Suppressor macrophage (primary cell): ENCODE measurements around the gene ZDHHC18.
"Not testable (repeated sequence)": the region's sequence is repeated elsewhere in the genome, so short reads cannot be mapped to it uniquely, and the experiment has no call there.

Experiments used
- DNase-seq, 4 experiments: peaks; one replicate each; pipeline ENCODE4 v3.0.0-alpha.2; 2020 to 2022

The ZDHHC18 gene

DNA sequence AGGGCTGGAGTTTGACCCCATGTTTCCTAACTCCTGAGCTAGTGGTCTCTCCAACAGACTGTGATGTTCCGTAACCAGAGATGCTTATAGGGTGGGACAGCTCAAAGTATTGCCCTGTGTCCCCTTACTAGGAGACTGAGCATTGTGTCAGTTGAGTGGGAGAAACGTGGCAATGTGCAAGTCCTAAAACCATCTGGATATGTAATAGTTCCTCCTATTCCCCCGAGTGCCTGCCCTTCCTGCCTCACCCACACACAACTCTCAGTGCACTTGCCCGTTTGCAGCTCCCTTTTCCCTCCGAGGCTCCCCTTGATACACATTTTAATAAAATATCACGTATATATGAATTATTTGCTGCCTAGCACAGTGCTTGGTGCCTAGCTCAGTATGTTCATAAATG is 35.3 kb upstream of the ZDHHC18 start:
- peak in 3 of 4 experiments; percentile 54 to 65 (median 64) for DNase-seq

DNA sequence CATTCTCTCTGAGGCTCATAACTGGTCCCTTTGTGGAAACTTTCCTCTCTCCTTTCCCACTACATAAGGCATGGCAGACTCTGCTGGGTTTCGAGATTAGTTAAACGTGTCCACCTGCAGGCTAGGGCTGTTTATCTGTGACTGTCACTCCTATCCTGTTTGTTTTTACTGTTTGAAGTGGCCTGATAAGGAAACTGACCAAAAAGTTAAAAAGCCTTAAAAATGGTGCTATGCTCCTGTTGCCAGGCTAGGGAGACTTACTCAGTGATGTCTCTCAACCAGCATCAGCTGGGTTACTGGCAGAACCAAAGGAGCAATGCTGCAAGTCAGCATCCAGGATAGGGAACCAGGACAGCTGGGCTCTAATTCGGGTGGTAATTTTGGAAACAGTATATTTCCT is 34.9 kb upstream of the ZDHHC18 start:
- peak in 3 of 4 experiments; percentile 32 to 37 (median 32) for DNase-seq

DNA sequence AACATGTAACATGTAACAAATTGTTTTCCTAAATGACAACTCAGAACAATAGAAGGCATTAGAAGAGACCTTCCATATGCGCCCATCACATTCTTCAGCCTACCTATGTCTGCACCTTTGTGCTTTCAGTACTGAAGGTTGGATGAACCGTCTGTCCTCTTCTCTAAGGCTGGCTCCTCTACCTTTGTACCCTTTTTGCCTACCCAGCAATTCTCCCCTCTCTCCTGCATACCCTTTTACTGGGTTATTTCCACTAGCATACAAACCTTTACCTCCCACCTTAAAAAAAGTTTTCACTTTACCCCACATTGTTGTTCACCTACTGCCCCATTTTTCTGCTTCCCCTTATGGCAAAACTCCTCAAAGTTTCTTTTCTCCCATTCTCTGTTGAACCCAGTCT is 33.6 kb upstream of the ZDHHC18 start:
- no peak for DNase-seq

DNA sequence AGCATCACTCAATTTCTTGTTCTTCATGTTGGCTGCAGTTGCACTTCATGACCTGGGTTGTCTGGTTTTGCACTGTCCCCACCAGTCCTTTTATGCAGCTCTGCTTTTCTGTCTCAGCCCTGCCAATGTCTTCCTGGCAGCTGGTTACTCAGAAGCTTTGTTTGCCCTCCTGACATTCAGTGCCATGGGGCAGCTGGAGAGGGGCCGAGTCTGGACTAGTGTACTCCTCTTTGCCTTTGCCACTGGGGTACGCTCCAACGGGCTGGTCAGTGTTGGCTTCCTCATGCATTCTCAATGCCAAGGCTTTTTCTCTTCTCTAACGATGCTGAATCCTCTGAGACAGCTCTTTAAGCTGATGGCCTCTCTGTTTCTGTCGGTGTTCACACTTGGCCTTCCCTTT is 32.1 kb upstream of the ZDHHC18 start:
- no peak for DNase-seq

DNA sequence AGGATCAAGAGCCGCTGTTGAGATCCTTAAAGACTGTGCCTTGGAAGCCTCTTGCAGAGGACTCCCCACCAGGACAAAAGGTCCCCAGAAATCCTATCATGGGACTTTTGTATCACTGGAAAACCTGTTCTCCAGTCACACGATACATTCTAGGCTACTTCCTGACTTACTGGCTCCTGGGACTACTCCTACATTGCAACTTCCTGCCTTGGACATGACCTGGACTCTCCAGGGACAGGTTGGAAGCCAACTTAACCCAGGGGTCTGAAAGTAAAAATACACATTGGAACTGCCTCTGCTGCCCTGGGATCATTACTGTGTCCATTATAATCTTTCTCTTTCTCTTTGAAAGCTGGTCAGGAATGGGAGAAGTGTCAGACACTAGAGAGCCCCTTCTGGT is 28.9 kb upstream of the ZDHHC18 start:
- no peak for DNase-seq

DNA sequence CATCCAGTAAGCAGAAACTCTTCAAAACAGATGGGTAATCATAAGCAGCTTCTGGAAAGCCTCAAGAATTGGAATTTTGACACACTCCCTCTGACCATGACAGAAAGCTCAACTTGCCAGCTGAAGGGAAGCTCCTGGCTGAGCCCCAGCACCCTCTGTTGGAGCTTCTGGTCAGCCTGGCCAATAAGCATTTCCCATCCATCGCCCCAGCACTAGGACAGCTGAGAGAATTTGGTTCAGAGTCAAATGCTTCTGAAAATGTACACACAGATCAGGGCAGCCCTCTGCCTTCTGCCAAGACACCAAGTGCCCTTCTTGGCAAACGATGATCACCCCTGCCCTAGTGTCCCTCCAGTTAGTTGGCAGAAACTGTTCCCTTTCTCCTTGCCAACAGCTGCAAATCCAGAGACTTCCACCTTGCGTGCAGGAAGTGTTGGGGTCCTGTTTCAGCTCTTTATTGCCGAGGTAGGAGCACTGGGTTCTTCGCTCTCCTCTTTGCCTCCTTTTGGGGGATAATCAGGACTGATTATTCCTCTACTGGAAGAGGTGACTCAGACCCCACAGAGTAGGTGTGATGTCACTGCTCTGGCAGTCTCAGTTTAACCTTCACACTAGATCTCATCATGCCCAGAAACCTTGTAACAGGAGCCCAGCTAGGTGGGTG is 26.9 kb upstream of the ZDHHC18 start:
- DNase-seq, result no peak

DNA sequence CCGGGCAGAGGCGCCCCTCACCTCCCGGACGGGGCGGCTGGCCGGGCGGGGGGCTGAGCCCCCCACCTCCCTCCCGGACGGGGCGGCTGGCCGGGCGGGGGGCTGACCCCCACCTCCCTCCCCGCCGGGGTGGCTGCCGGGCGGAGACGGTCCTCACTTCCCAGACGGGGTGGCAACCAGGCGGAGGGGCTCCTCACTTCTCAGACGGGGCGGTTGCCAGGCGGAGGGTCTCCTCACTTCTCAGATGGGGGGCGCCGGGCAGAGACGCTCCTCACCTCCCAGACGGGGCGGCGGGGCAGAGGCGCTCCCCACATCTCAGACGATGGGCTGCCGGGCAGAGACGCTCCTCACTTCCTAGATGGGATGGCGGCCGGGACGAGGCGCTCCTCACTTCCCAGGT is 22.6 kb upstream of the ZDHHC18 start:
- not testable (repeated sequence) for DNase-seq

DNA sequence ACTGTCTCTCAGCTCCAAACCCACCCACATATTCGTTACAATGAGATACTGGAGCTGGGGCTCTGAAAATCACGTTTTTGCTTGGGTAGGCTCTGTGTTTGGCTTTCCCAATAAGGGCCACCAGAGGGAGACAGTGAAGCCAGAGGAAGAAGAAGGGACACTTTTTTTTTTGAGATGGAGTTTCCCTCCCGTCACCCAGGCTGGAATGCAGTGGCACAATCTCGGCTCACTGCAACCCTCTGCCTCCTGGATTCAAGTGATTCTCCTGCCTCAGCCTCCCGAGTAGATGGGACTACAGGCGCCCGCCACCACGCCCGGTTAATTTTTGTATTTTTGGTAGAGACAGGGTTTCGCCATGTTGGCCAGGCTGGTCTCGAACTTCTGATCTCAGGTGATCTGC is 16.4 kb upstream of the ZDHHC18 start:
- DNase-seq, result peak; percentile 81 to 90 (median 86)

DNA sequence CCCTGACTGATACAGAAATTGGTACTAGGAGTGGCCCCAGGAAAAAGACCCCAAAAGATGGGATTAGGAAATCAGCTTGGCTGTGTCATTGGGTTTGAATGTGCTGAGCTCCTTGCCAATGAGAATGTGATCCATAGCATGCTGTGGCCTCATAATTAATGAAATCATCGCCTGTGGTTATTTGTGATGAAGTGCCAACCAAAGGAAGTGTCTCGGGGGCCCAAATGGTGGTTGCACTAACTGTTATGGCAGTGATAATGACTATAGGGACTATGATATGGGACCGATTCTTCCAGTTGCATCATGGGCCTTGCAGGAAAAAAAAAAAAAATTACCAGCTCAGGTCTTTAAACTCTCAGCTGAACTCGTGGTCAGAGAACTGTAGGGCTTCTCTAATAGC is 15.4 kb upstream of the ZDHHC18 start:
- DNase-seq, result no peak

DNA sequence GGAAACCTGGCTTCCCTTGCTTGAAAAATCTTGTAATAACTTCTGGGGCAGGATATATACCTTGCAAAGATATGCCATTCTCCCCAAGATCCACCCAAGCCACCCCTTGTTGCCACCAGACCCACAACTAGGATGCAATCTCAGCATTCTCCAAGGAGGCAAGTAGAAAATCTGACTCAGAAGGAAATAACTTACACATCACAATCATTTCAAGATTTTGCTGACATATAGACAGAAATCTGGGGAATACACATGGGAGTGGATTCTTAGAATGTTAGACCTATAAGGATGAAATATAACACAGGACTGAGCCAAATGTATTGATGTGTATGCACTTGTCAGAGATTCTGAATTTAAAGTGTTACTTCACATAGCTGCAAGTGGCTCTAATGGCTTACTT is 14.8 kb upstream of the ZDHHC18 start:
- peak in 2 of 4 experiments; percentile 40 to 50 for DNase-seq

DNA sequence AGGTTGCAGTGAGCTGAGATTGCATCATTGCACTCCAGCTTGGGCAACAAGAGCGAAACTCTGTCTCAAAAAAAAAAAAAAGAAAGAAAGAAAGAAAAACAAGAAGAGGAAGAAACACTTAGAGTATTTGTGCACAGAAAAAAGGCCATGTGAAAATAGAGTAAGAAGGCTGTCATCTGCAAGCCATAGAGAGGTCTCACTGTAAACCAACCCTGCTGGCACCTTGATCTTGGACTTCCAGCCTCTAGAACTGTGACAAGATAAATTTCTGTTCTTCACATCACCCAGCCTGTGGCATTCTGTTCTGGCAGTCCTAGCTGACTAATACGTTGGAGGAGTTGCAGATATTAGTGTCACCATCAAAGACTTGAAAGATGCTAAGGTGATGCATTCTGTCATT is 12.1 kb upstream of the ZDHHC18 start:
- DNase-seq, result no peak

DNA sequence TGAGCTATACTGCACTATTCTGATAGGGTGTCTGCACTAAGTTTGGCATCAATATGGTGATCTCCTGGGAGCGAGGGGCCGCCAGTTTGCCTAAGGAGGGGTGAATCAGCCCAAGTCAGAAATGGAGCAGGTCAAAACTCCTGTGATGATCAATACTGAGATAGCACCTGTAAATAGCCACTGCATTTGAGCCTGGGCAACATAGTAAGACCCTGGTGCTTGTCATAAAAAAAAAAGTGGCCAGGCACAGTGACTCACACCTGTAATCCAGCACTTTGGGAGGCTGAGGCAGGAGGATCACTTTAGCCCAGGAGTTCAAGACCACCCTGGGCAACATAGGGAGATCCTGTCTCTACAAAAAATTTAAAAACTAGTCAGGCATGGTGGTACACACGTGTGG is 11.6 kb upstream of the ZDHHC18 start:
- no peak for DNase-seq

DNA sequence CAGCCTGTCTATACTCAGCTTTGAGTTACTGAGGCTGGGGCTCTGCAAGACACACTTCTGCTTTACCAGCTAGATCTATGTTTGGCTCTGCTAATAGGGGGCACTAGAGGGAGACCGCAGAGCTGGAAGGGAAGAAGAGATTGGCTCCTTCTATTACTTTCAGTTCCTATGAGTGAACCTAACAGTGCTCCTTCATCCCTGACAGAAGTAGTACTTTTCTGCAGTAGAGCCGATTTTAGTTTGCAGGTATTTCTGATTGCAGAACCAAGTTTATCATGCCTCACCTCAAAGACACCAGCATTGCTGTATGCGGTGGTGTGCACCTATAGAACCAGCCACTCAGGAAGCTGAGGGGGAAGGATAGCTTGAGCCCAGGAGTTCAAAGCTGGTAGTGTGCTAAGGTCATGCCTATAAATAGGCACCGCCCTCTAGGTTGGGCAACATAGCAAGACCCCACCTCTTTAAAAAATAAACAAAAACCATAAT is 5.7 kb upstream of the ZDHHC18 start:
- DNase-seq, result peak; percentile 72 to 88 (median 82)

DNA sequence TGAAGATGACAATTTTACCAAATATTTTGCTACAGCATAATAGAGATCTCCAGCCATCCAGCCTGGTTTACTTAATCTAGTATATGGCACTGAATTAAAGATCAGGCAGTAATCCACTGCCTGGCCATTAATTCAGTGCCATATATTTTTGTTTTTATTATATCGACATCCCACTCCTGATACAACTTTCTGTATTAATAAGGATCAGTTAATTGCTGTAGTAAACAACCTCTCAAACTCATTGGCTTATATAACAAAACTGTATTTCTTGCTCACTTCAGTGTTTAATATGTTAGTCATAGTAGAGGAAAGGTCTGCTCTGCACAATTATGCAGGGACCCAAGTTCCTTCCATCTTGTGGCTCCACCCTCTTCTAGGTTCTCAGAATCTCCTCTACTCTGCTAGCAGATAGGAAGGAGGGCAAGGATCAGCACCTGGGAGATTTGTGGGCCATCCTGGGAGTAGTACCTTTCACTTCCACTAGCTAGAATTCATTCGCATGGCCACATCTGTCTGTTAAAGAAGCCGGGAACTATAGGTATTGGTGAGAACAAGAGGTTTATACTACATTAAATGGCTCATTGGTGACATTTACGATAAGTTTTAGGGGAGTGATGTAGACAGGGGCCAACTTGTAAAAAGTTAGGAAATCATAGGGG is 3.6 kb upstream of the ZDHHC18 start:
- no peak for DNase-seq

DNA sequence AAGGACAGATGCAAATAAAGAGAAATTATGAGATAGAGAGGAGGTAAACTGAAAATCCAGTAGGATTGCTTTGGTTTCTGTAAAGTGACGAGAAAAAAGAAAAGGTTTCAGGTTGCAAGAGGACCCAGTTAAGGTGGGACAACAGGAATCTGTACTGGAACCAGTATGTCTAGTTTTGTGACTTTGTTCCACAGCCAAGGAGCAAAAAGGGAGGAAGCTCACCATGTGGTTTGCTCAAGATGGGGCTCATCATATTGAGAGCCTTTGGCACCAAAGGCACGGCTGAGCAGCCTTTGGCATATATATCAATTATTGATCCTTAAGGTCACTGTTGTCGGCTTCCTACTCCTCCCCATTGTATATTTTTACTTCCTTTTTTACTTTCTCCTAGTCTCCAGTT is 1.8 kb upstream of the ZDHHC18 start:
- DNase-seq, result no peak

DNA sequence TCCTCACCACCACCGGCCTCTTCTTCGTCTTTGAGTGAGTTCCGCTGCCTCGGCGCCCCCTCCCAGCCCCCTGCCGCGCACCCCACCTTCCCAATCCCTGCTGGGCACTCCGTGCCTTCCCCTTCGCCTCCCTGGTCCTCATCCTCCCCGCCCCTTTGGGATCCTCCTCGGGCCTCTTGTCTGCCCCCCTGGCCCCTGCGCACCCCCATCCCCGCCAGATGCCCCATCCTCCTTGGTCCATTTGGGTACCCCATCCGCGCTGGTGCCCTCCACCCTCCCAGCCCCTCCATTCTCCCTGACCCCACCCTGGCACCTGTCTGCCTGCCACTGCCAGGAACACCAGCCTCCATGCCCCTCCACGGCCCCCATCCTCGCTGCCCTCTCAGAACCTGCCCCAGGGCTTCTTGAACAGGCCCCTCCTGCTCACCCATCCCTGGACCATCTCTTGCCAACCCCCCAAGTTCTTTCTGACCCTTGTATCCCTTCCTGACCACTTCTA is 667 bp downstream of the ZDHHC18 start:
- no peak for DNase-seq

DNA sequence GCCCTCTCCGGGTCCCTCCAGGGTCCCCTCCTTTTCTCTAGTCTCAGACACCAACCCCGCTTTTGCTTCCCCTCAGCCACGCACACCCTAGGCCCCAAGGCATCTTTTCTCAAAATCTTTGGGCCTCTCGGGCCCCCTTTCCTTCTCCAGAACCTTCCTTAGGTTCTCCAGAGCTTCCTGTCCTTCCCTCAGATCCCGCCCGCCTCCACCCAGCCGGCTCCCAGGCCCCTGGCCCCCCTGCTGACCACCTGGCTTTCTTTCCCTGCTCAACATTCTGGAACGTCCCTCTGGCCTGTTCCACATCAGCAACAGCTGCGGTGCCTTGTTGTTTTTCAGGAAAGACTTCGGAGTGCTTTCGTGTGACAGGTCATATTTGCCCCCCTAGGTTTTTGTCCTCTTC is 1.2 kb downstream of the ZDHHC18 start:
- no peak for DNase-seq

DNA sequence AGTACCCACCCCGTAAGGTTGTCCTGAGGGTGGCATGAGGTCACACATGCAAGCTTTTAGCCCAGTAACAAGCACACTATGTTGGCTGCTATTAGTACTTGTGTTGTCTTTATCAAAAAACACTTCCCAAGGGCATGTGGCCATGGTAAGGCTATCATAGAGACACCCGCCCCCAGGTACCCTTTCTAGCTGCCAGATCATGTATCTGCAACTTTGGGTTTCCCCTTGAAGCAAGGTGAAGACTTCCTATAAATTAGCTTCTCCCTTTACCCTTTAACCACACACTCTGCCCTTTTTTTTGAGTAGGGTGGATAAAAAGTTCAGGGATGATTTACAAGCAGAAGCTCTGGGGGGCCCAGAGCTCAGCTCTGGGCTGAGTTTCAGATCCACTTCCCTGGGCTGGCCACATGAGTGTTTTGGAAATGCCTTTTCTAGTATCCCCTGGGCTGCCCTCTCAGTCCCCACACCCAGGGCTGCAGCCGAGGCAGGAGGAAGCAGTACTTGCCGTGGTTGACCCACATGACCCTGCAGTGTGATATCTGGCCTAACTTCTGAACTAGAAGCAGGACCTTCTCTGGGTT is 2.0 kb downstream of the ZDHHC18 start:
- peak; percentile 77 to 90 (median 86) for DNase-seq

DNA sequence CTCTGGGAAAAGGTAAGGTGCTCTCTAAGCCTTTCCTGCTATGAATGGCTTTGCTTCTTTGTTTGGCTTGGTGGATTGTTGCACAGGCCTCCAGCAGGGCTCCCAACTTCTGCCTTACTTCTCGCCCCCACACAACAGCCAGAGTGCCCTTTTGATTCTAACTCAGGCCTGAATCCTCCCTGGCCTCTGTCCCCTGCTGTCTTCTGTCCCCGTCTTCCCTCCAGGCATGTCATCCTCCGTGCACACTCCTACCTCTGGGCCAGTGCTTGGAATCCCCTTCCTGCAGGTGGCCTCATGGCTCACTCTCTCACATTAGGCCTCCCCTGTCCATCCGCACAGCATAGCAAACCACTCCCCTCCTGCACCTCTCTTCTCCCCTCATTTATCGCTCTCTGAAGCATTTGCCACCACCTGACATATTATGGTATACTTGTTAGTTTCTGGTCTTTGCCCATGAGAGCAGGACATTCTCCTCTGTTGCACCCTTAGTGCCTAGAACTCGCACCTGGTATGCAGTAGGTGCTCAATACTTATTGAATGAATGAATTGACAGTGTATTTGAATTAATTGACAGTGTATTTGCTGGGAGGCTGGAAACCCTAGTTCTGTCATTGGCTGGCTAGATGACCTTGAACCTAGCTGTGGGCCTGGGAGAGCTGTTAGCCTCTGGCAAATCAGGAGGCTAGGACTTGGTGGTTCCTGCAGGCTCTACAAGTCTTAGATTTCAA is 2.9 kb downstream of the ZDHHC18 start:
- DNase-seq, result peak in 3 of 4 experiments; percentile 41 to 60 (median 52)

DNA sequence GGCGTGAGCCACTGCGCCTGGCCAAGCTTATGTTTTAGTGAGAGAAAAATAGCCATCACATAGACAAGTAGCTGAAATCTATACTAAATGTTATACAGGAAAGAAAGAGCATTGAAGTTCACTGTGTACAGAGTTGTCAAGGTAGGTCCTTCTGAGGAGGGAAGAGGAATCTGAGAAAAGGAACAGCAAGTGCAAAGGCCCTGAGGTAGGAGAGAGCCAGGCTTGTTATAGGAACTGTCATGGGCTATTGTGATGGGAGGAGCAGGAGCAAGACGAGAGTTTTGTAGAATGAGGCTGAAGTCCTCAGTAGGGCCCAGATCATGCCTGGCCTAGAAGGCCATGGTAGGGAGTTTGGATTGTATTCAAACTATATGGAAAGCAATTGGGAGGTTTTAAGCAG is 4.6 kb downstream of the ZDHHC18 start:
- no peak for DNase-seq

DNA sequence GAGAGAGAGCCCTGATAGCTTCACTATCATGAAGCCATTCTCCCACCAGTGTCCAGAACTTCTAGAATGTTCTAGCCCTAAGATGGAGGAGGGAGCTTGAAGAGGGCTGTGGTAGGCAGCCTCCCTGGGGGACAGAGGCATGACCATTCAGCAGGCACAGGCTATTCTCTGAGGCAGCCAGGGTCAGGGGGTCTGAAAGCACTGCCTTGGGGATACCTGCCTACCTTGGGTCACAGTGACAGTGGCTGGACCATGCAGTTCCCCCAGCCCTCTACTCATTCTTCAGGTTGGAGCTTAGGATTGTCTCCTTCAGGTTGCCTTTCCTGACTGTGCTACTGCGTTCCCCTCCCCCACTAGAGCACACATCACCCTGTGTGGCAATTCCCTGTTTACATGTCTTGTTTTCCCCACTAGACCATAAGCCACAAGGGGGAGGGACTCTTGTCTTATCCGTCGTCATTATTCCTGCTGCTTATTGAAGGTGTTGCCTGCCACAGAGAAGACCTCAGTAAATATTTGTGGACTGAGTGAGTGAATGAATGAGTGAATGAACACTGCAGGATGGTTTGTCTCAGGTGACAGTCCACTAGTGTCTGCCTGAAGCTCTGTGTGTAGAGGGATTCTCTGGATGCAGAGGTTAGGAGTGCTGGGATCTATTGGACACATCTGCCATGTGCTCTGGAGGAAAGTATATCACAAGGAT is 5.2 kb downstream of the ZDHHC18 start:
- peak in 3 of 4 experiments; percentile 41 to 50 (median 46) for DNase-seq

DNA sequence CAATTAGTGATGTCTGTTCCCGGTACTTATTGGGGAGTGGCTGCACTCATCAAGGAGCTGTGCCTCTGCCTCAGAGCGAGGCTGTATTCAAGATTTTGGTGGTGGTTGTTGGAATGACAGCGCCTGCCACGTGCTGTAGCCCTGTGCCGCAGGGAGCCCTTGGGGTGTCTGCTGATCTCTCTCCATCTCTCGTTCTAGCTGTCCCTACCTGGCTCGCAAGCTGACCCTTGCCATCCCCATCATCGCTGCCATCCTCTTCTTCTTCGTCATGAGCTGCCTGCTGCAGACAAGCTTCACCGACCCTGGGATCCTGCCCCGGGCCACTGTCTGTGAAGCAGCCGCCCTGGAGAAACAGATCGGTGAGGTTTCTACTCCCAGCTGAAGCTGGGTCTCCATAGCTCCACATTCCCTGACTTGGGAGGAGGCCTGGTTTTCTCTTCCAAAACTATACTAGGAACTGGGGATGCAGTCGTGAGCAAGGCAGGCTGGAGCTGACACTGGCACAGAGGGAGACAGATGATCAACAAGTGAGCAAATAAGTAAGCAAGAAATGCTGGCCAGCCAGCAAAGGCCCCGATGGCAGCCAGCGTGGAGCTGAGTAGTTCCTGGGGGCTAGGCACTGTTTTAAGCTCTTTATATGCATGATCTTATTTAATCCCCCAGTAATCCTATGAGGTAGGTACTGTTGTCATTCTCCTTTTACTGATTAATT is 5.9 kb downstream of the ZDHHC18 start:
- DNase-seq, result no peak
